ENCODE measurements around the gene POTEM.
"Not testable (repeated sequence)": the region's sequence is repeated elsewhere in the genome, so short reads cannot be mapped to it uniquely, and the experiment has no call there.

- not testable (repeated sequence) for TF ChIP-seq CTCF (conservative IDR thresholded peaks at IDR 0.05; ENCODE audit: low read depth, low read length); EZH2 (IDR thresholded peaks at IDR 0.05; ENCODE audit: borderline replicate concordance, low read depth, low read length, poor library complexity, severe bottlenecking)
Observed at GRCh38 chr14:19011703-19012102, 44.5 kb downstream of the POTEM start.
